GM21447 (cell line): ENCODE data around the gene SURF6.
A peak's percentile ranks its signal among the peaks of the same experiment; 100 is the strongest.
"Not testable (repeated sequence)": the region's sequence is repeated elsewhere in the genome, so short reads cannot be mapped to it uniquely, and the experiment has no call there.

Source experiments
- ATAC-seq: cut with Tn5 transposase; IDR thresholded peaks from one replicate; pipeline ENCODE4 v1.9.1; 2021; ENCODE audit not compliant: unreplicated experiment

SURF6 gene

DNA sequence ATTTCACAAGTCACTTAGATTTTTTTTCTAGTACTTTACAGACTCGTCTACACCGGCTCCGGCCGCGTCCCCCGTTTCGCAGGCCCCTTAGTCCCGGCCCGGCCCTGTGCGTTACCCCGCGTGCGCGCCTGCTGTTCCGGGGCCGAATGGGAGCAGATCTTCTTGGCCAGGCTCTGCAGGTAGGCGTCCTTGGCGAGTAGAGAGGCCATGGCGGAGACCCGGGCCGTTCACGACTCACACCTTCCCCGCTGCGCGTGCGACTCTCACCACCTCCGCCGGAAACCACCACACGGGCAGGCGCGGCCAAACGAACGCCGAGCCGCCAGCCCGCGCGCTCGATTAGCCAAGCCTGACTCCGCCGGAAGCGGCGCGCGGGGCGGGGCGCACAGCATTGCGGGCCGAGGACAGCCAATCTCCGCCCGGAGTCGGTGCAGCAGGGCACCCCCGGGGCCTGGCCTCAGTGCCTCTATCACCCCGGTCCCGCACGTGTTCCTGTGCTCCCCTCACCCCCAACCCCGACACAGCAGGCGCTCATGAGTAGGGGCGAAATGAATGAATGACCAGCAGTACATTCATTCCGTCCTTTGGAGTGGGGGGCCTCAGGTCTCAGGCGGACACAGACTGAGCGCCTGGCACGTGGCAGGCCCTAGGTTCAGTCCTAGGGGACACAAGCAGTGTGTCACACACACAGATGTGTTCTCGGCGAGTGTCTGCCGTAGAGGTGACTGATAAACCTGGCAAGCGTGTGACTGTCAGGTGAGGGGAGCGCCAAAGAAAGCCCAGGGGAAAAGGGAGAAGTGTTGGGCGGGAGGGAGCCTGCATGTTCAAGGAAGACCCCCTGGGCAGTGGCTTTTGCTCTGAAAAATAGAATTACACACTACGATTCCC is at the start of gene SURF6:
Gene SURF6, minus strand, starts transcription at position 265 of the 888 bp plus-strand sequence. Its CDS starts 56 bp downstream, at position 209.
- ATAC-seq: peak; percentile 82

DNA sequence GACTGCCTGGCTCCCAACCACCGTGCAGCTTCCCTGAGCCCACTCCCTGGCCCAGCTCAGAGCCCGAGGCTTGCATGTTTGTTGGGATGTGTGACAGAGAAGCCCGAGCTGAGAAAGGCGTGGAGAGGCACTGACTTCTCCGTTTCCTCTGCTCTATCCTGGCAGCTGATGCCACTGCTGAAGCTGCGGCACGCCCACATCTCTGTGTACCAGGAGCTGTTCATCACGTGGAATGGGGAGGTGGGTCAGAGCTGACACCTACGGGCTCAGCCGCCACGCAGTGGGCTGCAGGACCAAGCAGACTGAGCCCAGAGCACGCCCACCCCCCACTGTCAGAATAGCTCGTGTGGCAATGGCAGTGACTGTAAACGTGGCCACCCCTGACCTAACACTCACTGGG is 49.5 kb upstream of the SURF6 start:
- ATAC-seq: no peak

DNA sequence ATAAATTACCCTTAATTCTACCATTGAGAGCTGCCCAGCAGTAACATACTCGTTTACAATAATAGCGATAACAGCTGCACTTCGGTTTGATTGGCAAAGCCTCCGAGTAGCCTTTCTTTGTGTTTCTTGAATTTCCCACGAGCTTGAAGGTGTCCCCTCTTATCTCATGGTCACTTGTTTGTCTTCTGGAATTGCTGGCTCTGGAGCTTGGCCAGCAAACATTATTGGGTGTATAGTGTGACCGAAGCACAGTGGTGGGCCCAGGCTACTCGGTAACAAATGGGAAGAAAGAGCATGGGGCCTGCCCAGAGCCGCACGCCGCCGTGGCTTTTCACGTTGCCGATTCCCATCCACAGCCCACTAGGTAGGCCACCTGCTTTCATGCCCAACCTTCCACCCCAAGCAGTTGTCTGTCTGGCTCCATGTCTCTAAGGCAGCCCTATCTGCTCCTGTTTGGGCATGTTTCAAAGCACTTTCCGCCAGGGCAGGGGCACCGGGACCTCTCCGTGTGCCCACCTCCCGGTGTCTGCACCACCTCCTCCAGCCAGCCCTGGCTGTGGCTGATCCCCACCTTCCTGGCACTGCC is 48.8 kb upstream of the SURF6 start:
- ATAC-seq: no peak

DNA sequence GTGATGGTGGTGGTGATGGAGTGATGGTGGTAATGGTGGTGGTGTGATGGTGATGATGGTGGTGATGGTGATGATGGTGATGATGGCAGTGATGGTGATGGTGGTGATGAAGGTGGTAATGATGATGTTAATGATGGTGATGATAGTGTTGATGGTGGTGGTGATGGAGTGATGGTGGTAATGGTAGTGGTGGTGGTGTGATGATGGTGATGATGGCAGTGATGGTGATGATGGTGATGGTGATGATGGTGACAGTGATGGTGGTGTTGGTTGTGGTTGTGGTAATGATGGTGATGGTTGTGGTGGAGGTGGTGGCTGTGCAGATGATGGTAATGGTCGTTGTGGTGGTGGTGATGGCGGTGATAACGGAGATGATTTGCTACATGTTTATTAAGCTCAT is 47.5 kb upstream of the SURF6 start:
- ATAC-seq: no peak

DNA sequence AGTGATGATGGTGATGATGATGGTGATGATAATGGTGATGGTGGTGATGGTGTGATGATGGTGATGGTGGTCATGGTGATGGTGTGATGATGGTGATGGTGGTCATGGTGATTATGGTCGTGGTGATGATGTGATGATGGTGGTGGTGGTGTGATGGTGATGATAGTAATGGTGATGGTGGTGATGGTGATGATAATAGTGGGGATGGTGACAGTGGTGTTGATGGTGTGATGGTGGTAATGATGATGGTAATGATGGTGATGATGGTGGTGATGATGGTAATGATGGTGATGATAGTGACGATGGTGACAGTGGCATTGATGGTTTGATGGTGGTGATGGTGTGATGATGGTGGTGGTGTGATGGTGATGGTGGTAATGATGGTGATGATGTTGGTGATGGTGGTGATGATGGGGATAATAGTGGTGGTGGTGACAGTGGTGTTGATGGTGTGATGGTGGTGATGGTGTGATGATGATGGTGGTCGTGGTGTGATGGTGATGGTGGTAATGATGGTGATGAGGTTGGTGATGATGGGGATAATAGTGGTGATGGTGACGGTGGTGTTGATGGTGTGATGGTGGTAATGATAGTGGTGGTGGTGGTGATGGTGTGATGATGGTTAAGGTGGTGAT is 46.6 kb upstream of the SURF6 start:
- ATAC-seq: no peak

DNA sequence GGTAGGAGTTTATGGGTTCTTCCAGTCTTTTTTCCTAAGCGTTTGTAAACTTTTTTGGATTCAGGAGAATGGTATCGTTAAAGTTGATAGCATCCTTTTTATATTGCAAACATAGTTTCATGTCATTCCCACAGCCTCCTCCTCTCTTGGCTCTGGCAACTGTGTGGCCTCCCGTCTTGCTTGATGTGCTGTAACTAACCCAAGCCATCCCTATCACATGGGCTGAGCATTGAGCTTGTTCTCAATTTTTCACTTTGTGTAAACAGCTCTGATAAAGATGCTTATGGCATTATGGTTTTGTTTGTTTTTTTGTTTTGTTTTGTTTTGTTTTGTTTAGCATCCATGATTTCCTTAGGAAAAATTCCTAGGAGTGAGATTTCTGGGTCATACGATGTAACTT is 44.7 kb upstream of the SURF6 start:
- ATAC-seq: no peak

DNA sequence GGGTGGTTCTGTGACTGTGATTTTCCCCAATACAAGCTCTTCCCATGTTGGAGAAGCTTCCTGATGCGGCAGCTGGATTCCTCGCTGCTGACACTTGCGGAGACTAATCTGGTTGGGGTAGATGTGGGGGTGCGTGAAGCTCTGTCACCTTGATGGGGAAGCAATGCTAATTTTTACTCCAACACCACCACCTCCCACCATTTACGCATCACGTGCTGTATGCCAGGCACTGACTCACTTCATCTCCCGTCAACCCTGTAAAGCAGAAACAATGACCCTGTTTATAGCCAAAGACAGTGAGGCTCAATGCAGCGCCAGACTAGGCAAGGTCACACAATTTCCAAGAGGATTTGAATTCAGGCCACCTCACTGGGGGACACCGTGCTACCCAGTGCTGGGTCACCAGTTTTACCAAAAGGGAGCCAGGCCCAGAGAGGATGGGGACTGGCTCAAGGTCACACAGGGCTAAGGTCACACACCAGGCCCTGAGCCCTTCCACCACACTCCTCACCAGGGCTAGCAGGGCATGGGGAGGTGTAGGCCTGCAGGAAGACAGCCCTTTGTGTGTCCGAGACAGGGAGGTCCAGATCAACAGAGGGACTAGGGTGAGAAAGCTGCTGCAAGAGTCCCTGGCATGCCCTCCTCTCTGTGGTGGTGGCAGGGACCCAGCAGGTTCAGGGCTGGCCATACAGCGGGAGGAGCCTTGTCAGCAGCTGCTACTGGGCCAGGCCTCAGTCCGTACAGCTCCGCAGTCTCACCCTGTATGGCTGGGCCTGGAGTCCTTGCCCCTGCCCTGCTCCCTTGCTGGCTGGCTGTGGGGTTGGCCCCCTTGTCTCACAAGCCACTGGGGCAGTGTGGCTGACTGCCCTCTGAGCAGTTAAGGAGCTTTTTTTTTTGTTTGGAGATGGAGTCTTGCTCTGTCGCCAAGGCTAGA is 43.4 kb upstream of the SURF6 start:
- ATAC-seq: no peak

DNA sequence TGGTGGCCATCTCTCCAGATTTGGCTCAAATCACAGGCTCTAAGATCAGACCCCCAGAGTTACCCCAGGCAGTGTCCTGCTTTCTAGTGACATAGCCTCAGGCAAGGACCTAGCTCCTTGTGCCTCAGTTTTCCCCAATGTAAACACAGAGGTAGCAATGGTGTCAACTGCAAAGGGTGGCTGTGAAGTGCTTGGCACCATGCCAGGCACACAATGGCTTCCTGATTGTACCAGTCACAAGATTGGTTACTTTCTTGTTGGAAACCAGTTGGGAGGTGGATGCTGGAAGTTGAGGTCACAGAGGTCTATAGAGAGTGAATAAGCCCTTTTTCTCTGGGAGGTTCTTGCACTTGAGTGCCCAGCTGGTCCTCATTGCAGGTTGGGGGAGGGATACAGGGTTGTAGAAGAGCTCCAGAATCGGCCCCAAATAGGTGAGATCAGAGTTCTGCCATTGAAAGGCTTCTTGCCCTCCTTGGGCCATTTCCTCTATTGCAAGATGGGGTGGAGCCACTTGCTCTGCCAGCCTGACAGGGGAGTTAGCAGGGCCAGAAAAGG is 42.5 kb upstream of the SURF6 start:
- no peak for ATAC-seq

DNA sequence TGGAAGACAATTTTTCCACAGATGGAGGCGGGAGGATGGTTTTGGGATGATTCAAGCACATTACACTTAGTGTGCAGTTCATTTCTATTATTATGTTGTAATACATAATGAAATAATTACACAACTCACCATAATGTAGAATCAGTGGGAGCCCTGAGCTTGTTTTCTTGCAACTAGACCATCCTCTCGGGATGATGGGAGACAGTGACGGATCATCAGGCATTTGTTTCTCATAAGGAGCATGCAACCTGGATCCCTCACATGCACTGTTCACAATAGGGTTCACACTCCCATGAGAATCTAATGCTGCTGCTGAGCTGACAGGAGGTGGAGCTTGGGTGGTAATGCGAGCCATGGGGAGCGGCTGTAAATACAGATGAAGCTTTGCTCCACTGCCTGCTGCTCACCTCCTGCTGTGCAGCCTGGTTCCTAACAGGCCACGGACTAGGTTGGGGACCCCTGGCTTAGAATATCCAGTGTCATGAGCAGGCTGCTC is 41.8 kb upstream of the SURF6 start:
- ATAC-seq: no peak

DNA sequence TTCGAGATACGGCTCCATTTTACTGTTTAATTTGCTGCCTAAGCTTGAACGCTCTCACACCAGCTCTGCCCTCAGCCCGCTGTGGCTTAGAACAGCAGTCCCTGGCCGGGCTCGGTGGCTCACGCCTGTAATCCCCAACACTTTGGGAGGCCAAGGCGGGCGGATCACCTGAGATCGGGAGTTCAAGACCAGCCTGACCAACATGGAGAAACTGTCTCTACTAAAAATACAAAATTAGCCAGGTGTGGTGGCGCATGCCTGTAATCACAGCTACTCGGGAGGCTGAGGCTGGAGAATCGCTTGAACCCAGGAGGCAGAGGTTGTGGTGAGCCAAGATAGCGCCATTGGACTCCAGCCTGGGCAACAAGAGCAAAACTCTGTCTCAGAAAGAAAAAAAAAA is 41.3 kb upstream of the SURF6 start:
- ATAC-seq: not testable (repeated sequence)

DNA sequence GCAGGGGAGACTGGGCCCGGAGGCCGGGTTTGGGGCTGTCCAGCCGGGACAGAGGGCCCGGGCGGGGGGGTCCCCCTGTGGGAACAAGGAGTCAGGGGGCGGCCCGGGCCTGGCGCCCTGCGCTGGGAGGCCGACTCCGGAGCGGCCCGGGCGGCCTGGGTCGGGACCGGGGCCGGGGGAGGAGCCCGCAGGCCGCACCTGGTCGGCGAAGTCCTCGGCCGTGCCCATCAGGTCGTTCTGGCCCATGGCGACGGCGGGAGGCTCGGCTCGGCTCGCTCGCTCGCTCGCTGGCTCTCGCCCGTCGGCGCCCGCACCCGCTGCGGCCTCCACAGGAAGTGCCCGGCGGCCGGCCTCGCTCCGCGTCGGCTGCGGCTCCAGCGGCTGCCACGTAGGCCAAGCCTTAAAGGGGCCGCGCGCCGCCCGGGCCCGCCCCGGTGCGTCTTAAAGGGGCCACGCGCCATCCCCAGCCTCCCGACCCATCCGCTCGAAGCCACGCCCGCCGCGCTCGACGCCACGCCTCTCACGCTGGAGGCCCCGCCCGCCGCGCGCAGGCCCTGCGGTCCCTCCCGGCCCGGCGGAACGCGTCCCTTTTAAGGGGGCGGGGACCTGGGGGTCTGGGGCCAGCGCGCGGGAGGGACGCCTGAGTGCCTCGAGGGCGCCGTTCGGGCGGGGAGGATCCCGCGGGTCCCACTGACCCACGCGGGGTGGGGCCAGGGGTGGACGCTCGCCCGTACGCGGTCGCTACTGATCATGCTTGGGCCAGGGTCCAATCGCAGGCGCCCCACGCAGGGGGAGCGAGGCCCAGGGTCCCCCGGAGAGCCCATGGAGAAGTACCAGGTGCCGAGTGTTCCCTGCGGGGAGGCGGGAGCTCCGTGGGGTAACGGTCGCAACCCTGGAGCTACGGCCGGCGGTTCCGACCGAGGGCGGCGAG is 40.0 kb upstream of the SURF6 start, which contains the start of the genes STKLD1 and SURF4:
Gene STKLD1, plus strand, starts transcription at position 643 of the 931 bp plus-strand sequence. Its CDS starts 108 bp downstream, at position 751.
Gene SURF4, minus strand, starts transcription at position 337 of the 931 bp plus-strand sequence. Its CDS starts 91 bp downstream, at position 246.
- ATAC-seq: peak; percentile 85

DNA sequence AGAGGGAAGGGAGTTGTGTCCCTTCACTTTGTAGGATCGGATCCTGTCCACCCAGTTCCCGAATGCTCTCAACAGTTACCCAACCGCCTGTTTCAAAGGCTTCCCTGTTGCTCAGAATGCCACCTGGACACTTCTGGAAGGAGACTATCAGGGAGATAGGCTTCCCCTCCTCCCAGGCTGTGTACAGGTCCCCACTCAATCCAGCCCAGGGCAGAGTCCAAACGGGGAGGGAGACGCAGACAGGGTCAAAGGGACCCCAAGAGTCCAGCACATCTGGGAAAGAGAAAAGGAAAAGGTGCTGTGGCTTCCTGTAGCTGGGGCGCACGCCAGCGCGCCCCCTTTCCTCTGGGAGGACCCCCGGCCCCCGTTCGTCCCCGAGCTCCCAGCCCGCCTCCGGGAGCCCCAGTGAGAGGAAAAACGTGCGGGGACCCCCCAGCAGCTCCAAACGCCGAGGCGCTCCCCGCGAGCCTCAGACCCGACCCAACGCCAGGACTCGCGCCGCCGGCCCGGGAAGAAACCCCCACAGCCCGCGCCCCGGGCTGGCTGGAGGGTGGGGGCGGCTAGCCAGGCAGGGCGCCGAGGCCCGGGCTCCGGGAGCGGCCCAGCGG is 39.2 kb upstream of the SURF6 start:
- peak; percentile 13 for ATAC-seq

DNA sequence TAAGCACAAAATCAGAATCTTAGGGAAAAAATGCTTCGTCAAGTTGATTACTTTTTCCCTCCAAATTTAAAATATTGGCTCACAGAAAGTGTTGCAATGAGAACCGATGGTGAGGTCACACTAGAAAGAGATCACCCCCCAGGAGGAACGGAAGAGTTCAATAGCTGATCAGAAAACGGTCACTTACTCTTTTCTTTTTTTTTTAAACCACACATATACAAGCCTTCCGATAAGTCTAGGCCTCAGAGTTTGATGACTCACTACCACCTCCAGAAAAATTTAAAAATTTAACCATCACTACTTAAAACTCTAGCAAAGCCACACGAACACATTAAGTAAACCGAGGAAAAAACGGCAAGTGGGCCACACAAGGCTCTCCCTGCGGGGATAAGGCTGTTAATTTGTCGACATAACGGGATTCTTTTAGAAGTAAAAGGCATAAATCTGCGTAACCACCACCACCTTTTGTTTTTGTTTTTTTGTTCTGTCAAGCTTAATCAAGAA is 38.7 kb upstream of the SURF6 start:
- no peak for ATAC-seq

DNA sequence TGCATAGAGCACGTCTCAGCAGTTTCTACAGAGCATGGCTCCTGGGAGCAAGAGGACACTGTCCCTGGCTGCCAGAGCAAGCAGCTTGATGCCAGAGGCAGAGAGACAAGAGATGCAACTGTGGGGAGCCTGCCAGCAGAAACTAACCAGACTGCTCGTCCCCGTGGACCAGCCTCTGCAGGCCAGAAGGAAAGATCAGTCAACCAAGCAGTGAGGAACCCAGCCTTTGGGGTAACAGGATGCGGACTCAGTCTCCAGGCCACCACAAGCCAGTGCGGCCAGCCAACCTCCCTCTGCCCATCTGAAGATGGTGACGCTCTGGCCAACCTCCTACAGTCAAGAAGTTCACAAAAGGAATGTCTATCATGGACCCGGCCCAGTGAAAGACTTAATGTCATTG is 36.2 kb upstream of the SURF6 start:
- ATAC-seq: no peak

DNA sequence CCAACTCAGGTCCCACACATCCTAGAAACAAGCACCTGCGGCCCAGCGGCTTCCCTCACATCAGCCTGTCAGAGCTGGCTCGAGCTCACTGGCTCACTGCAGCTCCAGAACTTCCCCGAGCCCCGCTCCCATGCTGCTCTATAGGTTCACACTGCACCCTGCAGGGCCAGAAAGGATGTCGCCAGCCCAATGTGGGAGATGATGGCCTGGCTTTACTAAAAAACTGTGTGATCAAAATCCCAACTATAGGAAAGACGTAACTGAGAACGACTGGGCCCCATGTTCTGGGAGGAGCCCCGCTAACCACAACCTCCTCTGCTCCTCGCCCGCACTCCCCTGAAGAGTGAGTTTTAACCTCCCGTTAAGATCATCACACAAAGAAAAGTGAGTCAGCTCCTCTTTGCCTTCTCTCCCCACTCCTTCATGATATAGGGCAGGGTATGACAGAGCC is 35.3 kb upstream of the SURF6 start:
- ATAC-seq: no peak

DNA sequence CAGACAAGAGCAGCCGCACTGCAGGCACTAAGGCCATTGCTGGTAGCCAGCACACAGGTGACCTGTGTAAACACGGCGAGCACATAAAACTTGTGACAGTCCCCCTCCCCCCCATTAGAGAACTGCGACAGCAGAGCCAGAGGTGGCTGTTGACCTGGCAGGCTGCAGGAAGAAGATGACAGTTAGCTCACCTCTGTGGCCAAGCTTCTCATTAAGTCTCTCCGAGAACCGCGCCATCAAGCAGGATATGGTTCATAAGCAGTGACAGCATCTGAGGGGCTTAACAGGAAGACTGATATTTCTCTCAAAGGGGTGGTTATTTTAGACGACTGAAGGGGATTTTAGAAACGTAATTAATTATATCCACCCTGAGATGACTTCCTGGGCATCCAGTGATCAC is 34.7 kb upstream of the SURF6 start:
- ATAC-seq: no peak

DNA sequence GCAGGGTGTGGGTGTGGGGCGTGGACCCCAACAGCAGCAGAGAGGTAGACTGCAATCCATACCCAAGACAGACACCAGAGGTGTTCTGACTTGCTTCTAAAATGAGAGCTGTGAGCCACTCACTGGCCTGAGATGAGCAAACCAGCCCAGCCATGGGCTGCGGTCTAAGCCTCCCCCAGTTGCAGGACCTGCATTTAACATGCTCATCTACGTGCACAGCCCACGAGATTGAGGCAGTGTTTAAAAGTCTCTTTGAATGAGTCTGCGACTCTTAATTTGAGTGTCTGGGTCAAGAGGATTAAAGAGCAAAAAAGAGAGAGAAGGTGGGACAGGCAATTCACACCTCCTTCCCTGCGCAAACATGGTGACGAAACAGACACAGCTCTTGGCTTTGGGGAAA is 33.9 kb upstream of the SURF6 start:
- ATAC-seq: no peak

DNA sequence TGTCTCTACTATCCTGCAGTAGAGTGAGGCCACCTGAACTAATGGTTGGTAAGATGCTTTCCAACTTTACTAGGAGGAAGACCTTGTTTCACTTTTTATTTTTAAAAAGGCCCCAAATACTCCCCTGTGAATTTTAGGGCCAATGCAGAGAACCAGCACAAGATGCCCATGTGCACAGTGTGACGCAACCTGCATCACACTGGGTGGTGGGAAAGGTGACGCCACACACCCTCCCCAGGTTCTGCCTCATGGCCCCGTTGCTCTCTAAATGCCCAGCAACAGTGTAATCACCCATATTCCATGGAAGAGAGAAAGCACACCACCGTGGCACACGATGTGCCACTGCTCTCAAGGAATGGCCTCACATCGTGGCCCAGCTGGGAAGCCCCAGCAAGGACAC is 33.4 kb upstream of the SURF6 start:
- no peak for ATAC-seq
